NCI-H446 treated with DMSO at 0.1 percent for 48 hours (cell line): ENCODE measurements around the gene CLSTN2.
A peak's percentile ranks its signal among the peaks of the same experiment; 100 is the strongest.

Source experiments
- DNase-seq: peaks from one replicate; lab custom pipeline; 2025; lab: John Stamatoyannopoulos, UW

The CLSTN2 gene

GRCh38 chr3:140052771-140053702, 118.1 kb downstream of the CLSTN2 start:
- DNase-seq: no peak

DNA sequence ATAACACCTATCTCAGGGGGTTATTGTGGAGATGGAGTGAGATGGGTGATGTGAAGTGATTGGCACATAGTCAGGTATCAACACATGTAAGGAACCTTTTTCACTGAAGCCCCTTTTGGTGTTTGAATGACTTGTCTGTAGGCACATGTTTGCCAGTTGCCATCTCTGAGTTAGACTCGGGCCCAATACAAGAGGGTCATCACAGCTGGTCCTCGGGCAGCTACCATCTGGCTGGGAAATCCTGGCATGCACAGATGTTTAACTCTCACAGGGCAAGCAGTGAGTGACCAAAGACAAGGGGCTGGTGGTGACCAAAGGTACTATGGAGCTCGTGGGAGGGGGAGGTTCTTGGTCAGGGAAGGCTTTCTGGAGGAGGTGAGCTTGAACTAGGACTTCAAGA, 118.8 kb downstream of the CLSTN2 start:
- no peak for DNase-seq

- DNase-seq: no peak
Observed at GRCh38 chr3:140055092-140055791, 120.3 kb downstream of the CLSTN2 start.

- no peak for DNase-seq
Observed at GRCh38 chr3:140056047-140056446, 121.1 kb downstream of the CLSTN2 start.

DNA sequence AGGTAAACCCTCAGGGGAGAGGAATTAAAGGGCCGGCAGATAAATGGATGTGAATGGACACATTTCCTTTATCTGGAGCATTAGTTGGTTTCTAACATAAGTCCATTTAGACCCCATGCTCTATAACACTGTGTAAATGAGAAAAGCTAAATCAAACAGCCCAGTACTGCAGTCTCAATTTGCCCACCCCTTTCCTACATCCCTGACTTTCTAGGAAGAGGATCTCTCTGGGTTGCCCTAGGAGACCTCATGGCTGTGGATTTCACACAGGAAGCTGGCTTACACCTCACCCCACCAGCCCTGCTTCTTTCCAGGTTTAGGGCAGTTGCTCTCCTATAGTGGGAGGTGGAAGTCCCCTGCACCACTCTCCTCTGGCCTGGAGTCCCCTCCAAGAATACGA, 126.2 kb downstream of the CLSTN2 start:
- DNase-seq: no peak

GRCh38 chr3:140062461-140062860, 127.5 kb downstream of the CLSTN2 start:
- no peak for DNase-seq

GRCh38 chr3:140067487-140067886, 132.5 kb downstream of the CLSTN2 start:
- DNase-seq: no peak

DNA sequence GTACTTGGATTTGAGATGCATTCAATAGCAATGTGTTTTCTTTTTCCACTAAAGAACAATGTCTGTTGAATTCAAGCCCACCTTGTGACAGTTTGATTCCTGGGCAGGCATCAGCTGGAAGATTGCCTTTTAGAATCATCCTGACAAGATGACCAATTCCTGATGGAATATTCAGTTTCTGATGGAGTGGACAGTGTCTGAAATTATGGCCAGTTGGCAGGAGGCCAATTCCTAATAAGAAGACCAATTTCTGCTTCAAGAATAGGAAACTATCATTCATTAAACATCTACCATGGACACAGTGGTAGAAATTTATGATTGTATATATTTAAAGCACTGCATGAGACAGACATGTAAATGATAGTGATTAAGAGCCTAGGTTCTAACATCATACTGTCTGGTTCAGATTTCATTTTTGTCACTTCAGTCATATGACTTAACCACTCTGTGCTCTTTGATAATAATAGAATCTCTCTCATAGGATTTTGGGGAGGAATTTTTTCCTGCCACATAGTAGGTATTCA, 133.6 kb downstream of the CLSTN2 start:
- no peak for DNase-seq

GRCh38 chr3:140073278-140074045, 138.5 kb downstream of the CLSTN2 start:
- peak; percentile 28 for DNase-seq

DNA sequence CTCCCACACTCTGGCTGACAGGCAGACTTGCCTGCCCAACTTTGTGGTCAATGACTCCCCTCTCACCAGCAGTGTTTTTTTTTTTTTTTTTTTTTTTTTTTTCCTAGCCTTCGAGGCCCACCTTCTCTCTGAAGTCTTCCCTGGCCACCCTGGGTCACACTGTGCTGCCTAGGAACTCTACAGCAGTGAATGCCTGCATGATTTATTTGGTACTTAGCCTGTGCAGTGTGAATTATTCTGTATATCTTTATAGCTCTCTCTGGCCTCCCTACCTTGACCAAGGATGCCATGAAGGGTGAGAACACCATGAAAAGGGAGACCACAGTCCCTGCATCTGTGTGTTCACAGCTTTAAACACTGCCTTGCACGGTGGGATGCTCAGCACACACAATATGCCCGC, 141.6 kb downstream of the CLSTN2 start:
- no peak for DNase-seq

DNA sequence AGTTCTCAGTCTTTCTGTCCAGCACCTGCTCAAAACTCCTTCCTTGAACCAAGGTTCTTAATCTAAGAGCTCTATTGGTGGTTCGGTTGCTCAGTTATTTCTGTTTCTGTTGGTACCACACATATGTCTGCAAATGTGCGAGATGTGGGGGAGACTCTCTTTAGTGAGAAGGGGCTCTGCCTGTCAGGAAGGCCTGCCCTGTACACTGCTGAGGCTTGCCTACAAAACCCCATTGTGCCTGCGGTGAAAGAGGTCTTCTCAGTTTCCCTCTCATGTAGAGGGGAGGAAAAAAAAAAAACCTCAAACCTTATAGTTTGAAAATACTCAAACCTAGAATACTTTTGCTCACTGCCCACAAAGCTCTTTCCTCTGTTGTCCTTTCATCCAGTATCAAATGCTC, 142.4 kb downstream of the CLSTN2 start:
- DNase-seq: no peak

DNA sequence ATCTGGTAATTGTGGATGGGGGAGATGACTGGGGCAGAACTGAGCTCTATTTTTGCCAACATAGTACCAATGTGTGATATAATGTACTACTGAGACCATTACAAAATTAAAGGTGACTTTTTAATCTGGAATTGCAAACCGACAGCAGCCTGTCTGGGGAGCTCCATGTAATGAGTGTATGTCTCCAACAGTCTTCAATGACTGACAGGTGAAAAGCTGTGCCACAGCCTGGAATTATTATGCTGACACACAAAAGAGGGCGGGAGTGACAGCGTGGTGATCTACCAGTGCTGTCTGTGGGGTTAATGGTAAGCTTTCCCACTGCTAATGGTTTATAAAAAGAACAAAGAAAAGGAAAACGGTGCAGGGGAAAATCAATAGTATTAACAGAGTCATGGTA, 143.4 kb downstream of the CLSTN2 start:
- no peak for DNase-seq

GRCh38 chr3:140078940-140079339, 144.0 kb downstream of the CLSTN2 start:
- DNase-seq: no peak

GRCh38 chr3:140081887-140082286, 146.9 kb downstream of the CLSTN2 start:
- DNase-seq: no peak

DNA sequence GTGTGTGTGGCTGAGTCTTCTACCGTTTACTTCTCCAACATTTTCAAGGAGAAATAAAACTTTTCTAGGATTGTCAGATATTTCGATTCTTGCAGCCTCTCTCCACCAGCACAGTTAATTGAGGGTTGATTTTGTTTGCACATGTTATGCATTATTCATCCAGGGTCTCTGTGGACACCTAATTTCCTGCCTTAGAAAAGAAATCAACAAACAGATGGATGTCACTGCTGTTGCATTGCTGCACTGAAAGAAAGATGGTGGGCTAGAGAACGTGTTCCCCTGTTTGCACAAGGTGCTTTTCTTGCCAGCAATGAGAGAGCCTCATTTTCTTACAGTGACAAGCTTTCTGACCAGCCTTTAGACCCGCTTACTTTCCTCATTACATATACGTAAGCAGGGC, 150.0 kb downstream of the CLSTN2 start:
- no peak for DNase-seq

DNA sequence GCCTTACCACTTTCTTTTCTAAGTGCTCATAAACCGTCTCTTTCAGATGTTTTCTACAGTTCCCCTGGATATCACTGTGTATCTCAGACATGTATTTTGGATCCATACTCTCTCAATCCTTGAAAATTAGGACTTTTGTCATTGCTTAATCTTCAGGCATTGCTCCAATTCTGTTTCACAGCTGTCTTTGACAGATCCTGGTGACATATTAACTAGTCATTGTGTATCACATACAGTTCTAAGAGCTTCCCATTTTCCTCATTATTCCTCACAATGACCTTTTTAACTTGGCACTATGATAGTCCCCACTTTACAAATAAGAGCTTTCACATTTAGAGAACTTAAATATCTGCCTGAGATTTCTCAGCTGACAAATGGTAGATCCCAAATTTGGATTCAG, 151.7 kb downstream of the CLSTN2 start:
- DNase-seq: no peak

- no peak for DNase-seq
Observed at GRCh38 chr3:140088058-140088457, 153.1 kb downstream of the CLSTN2 start.

GRCh38 chr3:140088513-140088912, 153.5 kb downstream of the CLSTN2 start:
- no peak for DNase-seq

DNA sequence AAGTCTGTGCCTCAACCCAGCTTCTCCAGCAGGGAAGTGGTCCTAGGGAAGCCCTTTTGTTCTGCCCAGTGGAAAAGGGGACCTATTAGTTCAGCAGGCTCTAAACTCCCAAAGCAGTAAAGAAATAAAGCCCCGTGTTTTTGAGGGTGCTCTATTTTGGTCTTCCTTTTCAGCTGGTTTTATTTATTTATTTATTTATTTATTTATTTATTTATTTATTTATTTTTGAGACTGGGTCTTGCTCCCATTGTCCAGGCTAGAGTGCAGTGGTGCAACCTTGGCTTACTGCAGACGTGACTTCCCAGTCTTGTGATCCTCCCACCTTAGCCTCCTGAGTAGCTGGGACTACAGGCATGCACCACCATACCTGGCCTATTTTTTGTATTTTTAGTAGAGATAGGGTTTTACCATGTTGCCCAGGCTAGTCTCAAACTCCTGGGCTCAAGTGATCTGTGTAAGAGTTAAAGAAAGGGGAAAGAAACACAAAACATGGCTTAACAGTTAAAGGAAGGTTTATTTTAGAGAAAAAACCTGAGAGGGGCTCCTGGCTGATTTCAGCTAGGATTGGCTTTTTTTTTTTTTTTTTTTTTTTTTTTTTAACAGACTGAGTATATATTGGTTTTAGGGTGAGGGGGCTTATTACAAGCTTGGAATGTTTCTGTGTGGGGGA, 154.6 kb downstream of the CLSTN2 start:
- no peak for DNase-seq

- DNase-seq: peak; percentile 79
Observed at GRCh38 chr3:140091143-140091542, 156.2 kb downstream of the CLSTN2 start.

DNA sequence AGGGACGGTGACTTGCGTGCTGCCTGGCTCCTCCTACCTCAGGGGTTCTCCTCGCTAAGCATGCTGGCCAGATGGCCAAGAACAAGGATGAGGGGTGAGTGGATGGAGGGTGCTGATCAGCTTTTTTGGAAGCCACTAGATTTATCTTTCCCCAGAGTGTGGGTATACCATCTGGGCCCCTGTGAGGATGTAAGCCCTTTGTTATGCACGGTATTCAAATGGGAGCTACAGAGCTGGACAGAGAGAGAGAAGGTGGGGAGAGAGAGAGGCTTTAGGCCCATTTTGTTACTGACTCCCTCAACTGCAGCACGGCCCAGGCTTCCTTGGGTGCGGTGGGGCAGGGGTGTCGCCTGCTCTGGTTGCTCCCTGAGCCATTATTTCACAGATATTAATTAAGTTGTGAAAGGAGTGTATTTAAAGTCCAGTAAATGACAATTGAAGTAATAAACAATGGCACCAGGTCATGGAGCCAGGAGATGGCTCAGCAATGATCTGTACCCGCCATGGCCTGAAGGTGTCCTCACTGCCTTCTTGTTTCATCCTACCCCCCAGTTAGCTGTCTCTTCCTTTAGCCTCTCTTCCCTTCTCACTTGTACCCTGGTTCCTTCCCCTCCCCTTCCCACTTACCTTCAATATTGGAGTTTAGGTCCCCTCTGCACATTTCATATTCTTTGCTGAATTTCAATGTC, 158.0 kb downstream of the CLSTN2 start:
- peak; percentile 76 for DNase-seq
